NCI-H446 (cell line): ENCODE data around the gene CFAP74.

Experiments used
- DNase-seq, 2 experiments: peaks; one replicate each; lab custom pipeline; 2025; lab: John Stamatoyannopoulos, UW

CFAP74 gene, protein sequence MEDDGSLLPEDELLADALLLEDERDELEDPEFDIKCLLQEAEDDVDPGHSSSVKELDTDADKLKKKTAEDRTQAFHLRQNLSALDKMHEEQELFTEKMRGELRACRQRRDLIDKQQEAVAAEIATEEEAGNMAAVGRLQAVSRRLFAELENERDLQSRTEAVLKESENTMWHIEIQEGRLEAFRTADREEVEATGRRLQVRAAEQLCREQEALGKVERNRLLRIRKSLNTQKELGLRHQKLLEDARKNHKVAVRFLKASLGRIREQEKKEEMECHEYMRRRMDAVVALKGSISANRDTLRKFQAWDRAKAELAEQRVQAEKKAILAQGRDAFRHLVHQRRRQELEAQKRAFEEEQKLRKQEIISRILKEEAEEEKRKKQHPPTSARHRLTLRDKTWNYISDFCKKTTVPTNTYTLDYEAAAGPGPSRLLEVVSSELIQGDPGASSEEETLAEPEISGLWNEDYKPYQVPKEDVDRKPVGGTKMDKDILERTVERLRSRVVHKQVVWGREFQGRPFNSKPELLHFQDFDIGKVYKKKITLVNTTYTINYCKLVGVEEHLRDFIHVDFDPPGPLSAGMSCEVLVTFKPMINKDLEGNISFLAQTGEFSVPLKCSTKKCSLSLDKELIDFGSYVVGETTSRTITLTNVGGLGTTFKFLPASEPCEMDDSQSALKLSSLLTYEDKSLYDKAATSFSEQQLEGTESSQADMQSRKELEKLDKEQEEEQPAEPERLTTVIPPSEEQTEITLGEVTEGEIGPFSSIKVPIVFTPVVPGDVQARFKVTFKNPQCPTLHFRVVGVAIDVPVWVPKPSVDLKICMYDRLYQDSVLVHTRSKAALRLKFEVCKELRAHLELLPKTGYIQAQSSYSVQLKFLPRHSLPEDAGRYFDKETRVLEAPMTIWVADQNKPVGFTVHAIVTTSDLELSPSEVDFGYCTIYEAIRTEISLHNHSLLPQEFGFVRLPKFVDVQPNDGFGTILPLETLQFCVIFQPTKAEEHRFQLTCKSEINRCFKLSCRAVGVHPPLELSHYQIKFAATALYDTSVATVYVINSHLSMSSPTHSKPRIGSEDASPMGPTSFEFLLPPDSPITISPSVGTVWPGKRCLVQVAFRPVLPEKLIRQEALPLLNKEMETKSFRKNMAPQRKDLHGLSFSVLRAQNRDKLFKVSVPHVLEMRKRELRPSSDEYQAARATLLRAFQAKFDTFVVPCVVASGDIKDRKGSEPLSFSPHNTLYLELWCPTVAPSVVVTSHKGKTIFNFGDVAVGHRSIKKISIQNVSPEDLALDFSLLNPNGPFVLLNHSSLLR (N-terminal part only)

DNA sequence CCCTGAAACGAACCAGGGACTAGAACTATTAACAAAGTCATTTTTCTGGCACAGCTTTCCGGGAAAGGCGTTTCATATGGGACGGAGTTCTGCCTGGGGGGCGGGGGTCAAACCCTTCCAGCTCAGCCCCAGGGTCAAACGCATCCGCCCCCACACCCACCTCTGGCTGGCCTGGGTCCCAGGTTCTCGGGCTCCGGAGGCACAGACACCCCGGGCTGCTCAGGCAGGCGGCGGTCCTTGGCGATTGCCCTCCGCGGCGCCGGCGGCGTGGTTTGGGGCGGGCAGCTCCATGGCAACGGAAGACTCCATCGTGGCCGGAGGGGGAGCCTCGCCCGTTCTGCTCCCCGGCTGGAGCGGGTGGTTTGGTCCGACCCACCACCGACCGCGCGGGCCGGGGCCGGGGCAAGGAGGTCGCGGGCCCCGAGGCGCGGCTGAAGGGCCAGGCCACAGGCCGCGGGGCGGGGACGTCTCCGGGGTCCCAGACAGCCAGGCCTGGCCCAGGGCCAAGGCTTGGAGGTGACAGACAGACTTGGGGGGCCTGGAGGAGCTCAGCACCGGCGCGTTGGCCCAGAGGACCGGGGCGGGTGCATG is at the start of gene CFAP74:
Gene CFAP74 (minus strand): TSS at position 246 of the 591 bp plus-strand sequence. CDS start 12,830 bp downstream, outside the sequence.
- DNase-seq: no peak

DNA sequence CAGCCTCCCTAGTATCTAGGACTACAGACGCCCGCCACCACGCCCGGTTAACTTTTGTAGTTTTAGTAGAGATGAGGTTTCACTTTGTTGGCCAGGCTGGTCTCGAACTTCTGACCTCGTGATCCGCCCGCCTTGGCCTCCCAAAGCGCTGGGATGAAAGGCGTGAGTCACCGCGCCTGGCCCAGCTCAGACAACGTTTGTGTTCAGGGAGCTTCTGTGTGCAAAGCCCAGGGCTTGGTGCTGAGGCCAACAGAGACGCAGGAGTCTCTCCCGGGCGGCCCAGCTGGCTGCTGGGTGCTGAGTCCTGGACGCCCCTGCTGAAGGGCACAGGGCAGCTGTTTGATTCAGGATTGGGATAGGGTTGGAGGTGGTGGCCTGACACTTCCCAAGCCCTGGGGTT is 49.6 kb upstream of the CFAP74 start:
- DNase-seq: no peak

DNA sequence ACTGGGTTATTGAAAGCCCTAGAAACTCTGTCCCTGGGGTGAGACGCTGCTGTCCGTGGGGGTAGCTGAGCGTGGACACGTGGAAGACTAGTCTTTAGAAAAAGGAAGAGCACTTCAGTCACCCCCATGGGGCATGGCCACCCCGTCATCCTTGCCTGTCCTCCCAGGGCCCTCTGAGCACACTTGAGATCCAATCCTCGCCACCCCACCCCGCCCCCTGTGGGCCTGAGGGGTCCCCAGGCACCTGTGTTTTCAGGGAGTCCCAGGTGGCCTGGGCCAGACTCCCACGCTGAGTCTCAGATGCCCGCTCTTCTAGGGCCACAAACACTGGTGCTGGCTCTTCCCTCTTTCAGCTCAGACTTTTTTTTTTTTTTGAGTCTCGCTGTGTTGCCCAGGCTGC is 49.2 kb upstream of the CFAP74 start:
- no peak for DNase-seq

DNA sequence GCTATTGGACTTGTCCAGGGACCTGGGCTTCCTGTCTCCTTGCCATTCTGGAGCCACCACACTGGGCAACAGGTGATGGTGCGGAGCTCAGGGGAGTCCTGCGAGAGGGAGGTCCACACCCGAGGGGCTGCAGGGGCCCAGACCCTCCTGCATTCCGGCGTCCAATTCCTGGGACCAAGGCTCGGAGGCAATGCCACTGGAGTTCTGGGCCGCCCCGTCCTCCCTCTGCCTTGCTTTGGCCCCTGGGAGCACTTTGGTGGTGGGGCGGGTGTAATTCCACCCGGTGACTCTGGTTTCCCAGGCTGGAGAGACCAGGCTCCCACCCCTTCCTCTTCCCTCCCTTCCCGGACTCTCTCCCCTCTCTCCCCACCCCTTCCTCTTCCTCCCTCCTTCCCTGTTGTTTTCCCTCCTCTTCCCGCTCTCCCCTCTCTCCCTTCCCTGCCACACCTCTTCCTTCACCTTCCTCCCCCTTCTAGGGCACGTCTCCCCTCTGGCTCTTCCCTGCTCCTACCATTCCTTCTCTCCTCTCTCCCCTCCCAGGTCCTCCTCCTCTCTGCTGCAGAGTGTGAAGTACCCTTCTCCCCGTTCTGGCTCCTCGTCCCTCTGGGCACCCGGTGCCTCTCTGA is 48.6 kb upstream of the CFAP74 start:
- no peak for DNase-seq

DNA sequence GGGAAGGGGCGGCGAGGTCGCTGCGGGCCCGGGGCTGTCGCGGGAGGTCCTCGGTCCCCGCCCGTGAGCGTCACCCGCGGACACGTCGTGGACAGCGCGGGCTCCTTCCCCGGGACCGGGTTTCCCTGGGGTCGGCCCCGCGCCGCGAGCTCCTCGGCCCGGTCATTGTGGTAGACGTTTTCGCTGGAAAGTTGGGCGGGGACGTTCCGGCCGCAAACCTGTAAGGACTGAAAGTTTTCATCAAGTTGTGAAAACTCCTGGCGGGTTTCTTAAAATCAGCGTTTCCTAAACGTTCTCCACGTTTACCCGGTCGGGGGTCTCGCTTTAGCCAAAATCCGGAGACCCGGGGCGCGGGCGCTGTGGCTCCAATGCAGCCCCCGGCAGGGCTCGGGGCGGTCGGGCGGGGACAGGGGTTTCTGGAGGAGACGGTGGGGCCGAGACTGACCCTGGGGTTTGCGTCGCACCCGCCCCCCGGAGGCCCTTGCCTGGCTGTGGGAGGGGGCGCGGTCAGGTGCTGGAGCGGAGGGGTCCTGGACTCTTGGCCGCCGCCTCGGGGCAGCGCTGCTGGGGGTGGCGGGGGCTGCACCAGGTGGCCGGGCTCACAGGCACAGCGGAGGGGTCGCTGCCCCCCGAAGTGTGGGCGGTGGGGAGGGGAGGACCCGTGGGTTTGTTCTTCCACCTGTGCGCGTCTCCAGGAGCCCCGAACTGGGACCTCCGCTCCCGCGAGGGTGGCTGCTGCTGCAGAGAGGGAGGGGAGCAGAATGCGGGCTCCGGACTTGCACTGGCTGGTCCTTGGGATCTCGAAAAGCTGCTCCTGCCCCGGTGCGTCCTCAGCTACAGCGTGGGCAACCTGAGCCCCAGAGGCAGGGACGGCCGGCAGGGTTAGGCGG is 47.5 kb upstream of the CFAP74 start:
- no peak for DNase-seq

DNA sequence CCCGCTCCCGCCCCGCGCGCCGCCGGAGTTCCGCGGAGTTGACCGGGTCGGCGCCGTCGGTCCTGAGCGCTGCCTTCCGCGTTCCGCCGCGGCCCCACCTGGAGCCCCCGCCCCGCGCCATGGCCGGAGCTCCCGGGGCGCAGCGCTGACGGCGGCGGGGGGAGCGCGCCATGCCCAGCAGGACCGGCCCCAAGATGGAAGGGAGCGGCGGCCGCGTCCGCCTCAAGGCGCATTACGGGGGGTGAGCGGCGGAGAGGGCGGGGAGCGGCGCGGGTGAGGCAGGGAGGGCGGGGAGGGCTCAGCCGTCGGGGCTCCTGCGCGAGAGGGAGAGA is 46.8 kb upstream of the CFAP74 start:
- DNase-seq: no peak

DNA sequence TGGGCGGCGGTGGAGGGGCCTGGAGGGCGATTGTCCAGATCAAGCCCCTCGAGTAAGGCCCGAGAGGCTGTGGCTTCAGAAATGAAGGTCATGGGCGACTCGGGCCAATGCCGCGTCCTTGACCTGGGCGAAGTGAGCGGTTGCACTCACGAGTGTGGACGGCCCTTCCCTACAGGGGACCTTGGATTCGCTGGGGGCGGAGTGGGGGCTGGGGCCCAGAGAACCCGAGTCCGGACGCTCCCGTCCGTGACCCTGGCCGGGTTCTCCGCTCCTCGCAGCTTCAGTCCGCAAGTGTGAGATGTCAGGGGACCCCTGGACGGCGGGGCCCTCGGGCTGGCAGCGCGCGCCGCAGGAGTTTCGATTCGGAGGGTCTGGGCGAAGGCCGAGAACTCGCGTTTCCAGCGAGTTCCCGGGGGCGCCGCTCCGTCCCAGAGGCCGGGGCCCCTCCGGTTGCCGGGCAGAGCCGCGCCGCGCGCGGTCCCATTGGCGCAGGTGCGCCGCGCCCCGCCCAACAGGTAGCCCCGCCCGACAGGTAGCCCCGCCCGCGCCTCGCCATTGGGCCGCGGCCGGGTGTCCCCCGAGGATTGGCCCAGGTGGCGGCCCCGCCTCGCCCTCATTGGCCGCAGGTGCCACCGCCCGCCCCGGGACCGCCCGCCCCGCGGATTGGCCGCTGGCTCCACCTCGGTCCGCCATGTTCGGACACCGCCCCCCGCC is 46.3 kb upstream of the CFAP74 start, which contains the start of gene PRKCZ:
Gene PRKCZ (plus strand): TSS at position 694 of the 714 bp plus-strand sequence. CDS start 220 bp downstream, outside the sequence.
- DNase-seq: no peak

DNA sequence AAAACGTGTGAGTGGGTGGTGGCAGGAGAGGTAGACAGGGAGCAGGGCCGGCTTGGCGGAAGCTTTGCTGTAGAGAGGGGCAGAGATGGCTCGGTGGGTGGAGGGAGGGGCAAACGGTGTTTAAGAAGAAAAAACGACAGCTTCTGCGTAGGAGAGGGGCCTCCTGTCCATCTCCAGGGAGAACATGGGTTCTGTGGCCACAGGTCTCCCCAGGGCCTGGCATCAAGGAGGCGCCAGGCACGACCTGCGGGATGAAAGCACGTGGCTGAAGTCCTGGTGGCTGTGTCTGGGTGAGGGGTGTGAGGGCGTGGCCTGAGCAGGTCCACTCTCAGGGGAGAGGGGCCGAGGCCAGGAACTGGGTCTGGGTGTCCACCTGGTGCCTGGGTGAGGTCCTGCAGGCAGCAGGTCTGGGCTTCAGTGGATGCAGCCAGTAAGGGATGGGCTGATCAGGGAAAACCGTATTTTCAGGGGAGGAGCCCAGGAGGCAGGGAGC is 45.7 kb upstream of the CFAP74 start:
- DNase-seq: no peak

DNA sequence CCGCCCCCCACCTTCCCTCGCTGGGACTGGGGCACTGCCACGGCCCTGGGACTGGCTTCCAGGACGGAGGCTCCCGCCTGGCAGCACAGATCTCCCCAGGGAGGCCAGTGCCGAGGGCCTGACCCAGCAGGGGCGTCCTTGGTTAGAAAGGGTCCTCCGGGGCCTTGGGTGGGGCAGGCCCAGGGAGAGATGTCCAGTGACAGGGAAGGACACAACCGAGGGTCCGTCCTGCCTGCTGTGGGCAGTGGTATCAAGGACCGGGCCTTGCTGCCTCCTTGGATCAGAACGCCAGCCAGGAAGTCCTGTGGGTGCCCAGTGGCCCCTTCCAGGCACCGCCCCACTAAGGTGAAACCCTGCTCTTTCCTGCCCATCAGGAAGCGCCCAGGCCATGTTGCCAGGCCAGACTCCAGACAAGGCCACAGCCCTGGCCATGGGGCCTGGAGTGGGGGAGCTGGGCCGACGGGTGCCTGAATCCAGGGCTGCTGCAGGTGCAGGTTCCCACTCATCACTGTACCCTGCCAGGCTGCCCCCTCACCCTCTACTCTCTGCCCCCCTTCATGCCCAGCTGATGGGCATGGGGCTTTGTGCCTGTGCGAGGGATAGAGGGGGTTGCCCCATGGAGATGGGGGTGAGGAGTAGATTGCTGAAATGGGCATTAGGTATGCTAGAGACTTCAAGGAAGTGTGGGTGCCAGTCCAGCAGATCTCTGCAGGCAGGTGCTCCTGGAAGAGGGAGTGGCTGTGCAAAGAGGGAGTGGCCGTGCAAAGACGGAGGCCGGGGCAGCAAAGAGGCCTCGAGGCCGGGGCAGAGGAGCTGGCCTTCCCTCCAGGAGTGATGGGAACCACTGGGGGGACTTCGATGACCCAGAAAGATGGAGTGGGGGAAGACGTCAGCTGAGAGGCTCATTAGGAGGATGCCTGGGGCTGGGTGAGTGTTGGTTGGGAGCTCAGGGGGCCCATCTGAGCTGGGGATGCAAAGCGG is 44.5 kb upstream of the CFAP74 start:
- DNase-seq: no peak

DNA sequence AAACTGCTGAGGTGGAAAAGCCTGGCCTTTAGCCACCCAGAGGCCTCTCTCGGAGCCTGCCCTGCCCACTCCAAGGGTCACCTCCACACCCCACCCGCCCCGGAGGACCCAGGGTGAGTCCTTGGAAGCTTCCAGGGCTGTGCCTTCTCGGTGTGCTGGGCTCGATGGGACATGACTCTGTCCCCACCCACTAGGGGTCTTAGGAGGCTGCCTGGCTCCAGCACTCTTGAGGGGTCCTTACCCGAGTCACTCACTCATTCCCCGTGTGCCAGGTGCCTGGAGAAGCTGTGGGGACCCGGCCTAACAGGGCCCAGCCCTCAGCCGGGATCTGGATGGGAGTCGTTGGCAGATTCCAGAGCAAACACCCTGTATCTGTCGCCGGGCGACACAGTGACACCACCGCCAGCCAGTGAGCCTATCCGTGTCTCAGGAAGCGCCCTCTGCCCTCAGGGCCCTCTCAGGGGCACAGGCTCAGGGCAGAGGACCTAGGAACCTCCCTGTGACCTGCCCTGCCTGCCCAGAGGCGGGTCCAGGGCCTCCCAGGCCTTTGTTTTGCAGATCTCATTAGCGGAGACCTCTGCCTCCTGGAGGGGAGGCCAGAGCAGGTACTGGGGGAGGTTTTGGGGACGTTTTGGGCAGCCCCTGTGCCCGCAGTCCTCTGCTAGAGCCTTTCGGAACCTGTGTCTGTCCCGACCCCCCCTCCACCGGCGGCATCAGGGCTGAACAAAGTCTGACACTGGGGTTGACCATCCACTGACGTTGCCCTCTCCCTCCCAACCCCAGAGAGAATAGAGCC is 43.6 kb upstream of the CFAP74 start:
- DNase-seq: no peak

DNA sequence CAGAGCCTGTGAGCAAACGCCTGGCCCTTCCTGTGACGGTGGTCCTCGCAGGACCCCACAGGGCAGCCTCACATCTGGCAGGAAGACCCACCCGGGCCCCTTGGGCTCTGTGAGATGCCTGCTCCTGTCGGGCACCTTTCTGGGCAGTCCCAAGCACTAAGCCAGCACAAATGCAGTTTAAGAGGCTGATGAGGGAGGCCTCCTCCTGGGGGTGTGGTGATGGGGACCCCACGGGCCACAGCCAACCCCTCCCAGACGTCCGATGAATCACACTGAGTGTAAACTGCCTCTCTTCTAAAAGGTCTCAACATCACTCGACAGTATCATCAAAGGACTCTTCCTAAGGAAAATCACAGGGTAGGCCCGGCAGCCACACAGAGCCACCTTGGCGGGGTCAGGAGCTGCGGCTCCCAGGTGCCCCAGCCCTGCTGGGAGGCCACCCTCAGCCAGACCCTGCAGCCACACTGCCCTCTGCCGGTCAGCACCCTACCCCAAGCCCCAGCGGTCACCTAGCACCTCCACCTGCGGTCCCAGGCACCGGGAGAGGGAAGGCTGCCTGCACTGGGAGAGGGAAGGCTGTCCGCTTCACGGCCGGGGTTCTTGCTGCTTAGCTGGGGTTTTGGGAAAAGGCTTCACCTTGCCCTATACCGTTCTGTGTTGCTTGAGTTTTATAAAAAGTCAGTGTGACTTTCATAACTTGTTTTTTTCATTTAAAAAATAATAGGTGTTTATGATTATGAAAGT is 42.8 kb upstream of the CFAP74 start:
- no peak for DNase-seq

DNA sequence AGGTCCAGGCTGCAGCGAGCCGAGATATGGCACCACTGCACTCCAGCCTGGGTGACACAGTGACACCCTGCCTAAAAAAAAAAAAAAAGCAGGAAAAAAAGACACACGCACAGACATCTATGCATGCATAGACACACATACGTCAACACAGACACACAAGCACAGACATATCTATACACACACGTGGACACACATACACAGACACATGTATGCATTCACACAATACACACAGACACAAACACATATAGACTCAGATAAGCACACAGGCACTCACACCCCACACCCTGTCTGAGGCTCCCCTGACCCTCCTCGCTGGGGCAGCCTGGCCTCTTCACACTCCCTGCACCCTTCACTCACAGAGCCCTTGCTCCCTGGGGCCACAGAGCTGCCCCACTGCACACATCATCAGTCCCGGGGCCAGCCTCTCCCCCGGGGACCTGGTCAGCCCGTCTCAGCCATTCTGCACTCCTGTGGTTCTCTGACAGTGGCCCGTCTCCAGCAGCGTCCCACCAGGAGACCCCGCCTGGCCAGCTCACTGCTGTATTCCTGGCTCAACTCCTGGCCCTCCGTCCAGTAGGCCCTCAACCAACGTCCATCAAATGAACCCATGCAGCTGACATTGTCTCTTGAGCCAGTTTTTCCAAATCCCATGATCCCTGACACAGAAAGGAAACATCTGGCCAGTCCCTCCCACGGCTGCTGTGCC is 42.0 kb upstream of the CFAP74 start:
- no peak for DNase-seq

DNA sequence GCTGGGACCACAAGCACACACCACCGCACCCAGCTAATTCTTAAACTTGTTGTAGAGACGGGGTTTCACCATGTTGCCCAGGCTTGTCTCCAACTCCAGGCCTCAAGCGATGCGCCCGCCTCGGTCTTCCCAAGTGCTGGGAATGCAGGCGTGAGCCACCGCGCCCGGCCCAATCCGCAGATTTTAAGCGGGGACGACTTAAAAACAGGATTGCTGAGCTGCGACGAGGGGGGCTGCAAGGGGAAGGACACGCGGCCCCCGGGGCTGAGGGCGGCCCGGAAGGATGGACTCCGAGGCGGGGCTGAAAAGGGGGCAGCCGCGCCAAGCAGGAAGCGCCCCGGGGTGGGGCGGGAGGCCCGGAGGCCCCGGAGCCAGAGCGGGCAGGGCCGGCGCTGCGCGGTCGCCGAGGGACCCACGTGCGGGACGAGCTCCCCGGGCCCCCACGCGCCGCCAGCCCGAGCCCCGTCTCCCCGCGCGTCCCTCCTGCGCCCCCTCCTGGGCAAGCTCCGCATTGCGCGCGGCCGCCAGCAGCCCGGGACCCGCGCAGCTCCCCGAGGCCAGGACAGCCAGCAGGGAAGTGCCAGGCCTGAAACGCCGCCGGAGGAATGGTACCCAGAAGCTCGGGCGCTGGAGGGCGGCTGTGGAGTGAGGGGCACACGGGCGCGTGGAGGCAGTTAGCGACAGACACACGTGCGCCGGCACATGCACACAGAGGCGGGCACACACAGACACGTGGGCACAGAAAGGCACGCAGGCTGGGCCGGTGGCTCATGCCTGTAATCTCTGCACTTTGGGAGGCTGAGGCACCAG is 41.1 kb upstream of the CFAP74 start:
- DNase-seq: peak in 1 of 2 experiments; percentile 45

DNA sequence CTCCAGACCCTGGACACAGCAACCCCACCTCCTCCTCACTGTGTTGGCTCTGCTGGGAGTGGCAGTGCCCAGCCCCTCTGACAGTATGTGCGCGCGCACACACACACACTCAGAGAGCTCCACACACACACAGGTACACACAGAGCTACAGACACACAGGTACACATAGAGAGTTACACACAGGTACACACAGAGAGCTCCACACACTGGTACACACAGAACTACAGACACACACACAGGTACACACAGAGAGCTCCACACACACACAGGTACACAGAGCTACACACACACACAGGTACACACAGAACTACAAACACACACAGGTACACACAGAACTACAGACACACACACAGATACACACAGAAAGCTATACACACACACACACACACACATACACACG is 40.3 kb upstream of the CFAP74 start:
- no peak for DNase-seq
